GM23338 (cell line): Measurements from ENCODE around the gene ZNF526. TPM values are rescaled to one million over a fixed set of nuclear protein-coding genes. Genes with fewer than 3 reads are reported as not detected.

Experiments used
- ATAC-seq: fragments of 200-7000 bp; cut with Tn5 transposase; 3 replicates; pipeline ENCODE4 v1.9.1; 2020
- DNase-seq: peaks from one replicate; pipeline ENCODE4 v3.0.0-alpha.2; 2015; ENCODE audit warnings: low spot score
- H2AFZ ChIP-seq: fragments of 200-600 bp; sonication (generic); 2 replicates; pipeline ENCODE4 v1.8.0; 2016; ENCODE audit warnings: antibody characterized with exemption, mild to moderate bottlenecking, moderate library complexity
- H3F3A ChIP-seq: fragments of 200-600 bp; sonication (generic); replicated peaks from 2 replicates; pipeline ENCODE4 v1.8.0; 2017; ENCODE audit warnings: antibody characterized with exemption, mixed run types, low read depth
- H3K27ac ChIP-seq: fragments of 200-600 bp; sonication (generic); 2 replicates; pipeline ENCODE4 v1.6.1; 2016; ENCODE audit warnings: low read depth
- H3K27me3 ChIP-seq: fragments of 200-600 bp; sonication (generic); 2 replicates; pipeline ENCODE4 v1.8.0; 2016; ENCODE audit warnings: mild to moderate bottlenecking, mixed run types, moderate library complexity; ENCODE audit not compliant: insufficient read depth
- H3K36me3 ChIP-seq: fragments of 200-600 bp; sonication (generic); 2 replicates; pipeline ENCODE4 v1.8.0; 2016; ENCODE audit warnings: mild to moderate bottlenecking; ENCODE audit not compliant: insufficient read depth
- H3K4me1 ChIP-seq: fragments of 200-600 bp; sonication (generic); 2 replicates; pipeline ENCODE4 v1.8.0; 2016; ENCODE audit warnings: mild to moderate bottlenecking, moderate library complexity; ENCODE audit not compliant: insufficient read depth
- H3K4me2 ChIP-seq: fragments of 200-600 bp; sonication (generic); 2 replicates; pipeline ENCODE4 v1.7.1; 2017; ENCODE audit warnings: mixed run types
- H3K4me3 ChIP-seq: fragments of 200-600 bp; sonication (generic); 2 replicates; pipeline ENCODE4 v1.6.1; 2016; ENCODE audit warnings: mixed run types
- H3K79me2 ChIP-seq: fragments of 200-600 bp; sonication (generic); replicated peaks from 2 replicates; pipeline ENCODE4 v1.8.0; 2017; ENCODE audit warnings: mild to moderate bottlenecking; ENCODE audit not compliant: insufficient read depth
- H3K9me2 ChIP-seq: fragments of 200-600 bp; sonication (generic); 2 replicates; pipeline ENCODE4 v1.8.0; 2017; ENCODE audit not compliant: insufficient read depth
- H4K20me1 ChIP-seq: fragments of 200-600 bp; sonication (generic); replicated peaks from 2 replicates; pipeline ENCODE4 v1.8.0; 2017; ENCODE audit warnings: mild to moderate bottlenecking; ENCODE audit not compliant: insufficient read depth
- H3K27ac Mint-ChIP-seq: 2 replicates; pipeline ENCODE4 v1.8.0; 2020; ENCODE audit warnings: inconsistent platforms, mild to moderate bottlenecking, moderate library complexity, mixed read lengths
- H3K27me3 Mint-ChIP-seq: 3 replicates; pipeline ENCODE4 v1.8.0; 2022; ENCODE audit warnings: low read depth, mild to moderate bottlenecking, moderate library complexity, mixed read lengths, inconsistent platforms; ENCODE audit not compliant: insufficient read depth, poor library complexity
- H3K36me3 Mint-ChIP-seq: 3 replicates; pipeline ENCODE4 v1.8.0; 2021; ENCODE audit warnings: low read depth, mild to moderate bottlenecking, inconsistent platforms, moderate library complexity, mixed read lengths
- H3K4me1 Mint-ChIP-seq: 3 replicates; pipeline ENCODE4 v1.8.0; 2020; ENCODE audit warnings: mild to moderate bottlenecking, inconsistent platforms, mixed read lengths
- H3K4me3 Mint-ChIP-seq: 3 replicates; pipeline ENCODE4 v1.8.0; 2021; ENCODE audit warnings: moderate library complexity, mild to moderate bottlenecking, inconsistent platforms, mixed read lengths
- H3K9me3 Mint-ChIP-seq: 3 replicates; pipeline ENCODE4 v1.8.0; 2020; ENCODE audit warnings: moderate library complexity, mild to moderate bottlenecking, inconsistent platforms, mixed read lengths
- CREB1 ChIP-seq: fragments of 250-450 bp; sonication (Bioruptor Pico); IDR thresholded peaks from 2 replicates; pipeline ENCODE4 v1.5.0; 2020; ENCODE audit warnings: low read depth, mild to moderate bottlenecking, moderate library complexity
- CTCF ChIP-seq, 2 experiments: fragments of 200-600 bp in 1 of 2; sonication (generic) in 1 of 2; conservative IDR thresholded peaks; 2 replicates each; pipeline versions ENCODE4 v1.5.1 to v1.6.1; 2016 to 2017; ENCODE audit warnings: antibody characterized with exemption in 2 of 2, low read depth in 2 of 2, mild to moderate bottlenecking in 2 of 2, moderate library complexity in 1 of 2
- EZH2phosphoT487 ChIP-seq: fragments of 200-600 bp; sonication (generic); IDR thresholded peaks from one replicate; pipeline ENCODE4 v1.8.1; 2018; ENCODE audit warnings: antibody characterized with exemption; ENCODE audit not compliant: unreplicated experiment
- JUNB ChIP-seq: IDR thresholded peaks from one replicate; pipeline ENCODE4 v1.6.1; 2016; ENCODE audit warnings: antibody characterized with exemption; ENCODE audit not compliant: unreplicated experiment
- NANOG ChIP-seq: IDR thresholded peaks from 2 replicates; pipeline ENCODE4 v1.6.1; 2016; ENCODE audit warnings: antibody characterized with exemption, borderline replicate concordance
- STAT1 ChIP-seq: IDR thresholded peaks from one replicate; pipeline ENCODE4 v1.6.1; 2016; ENCODE audit warnings: antibody characterized with exemption; ENCODE audit not compliant: unreplicated experiment
- ZNF331 ChIP-seq: fragments of 250-450 bp; sonication (Bioruptor Pico); IDR thresholded peaks from 2 replicates; pipeline ENCODE4 v1.5.0; 2020; ENCODE audit warnings: low read depth, mild to moderate bottlenecking, moderate library complexity
- ZNF462 ChIP-seq: fragments of 250-450 bp; sonication (Bioruptor Pico); IDR thresholded peaks from 2 replicates; pipeline ENCODE4 v1.5.0; 2020; ENCODE audit warnings: mild to moderate bottlenecking, moderate library complexity
- polyA plus RNA-seq: library from polyadenylated mRNA; unstranded; fragments of >200 nt; fragmentation: Nextera tagmentation; extraction: Ambion mirVana; gene quantifications from 2 replicates; pipeline ENCODE4 v1.2.1, GENCODE V29; 2016
- total RNA-seq: library from RNA; depleted of rRNA; stranded (reverse); fragments of >200 nt; shearing (Covaris generic); gene quantifications from 2 replicates; pipeline ENCODE4 v1.2.3, GENCODE V29; 2014

ZNF526 gene
- total and polyA plus RNA-seq, 2 experiments from 2014 or later = 4.7 to 13.3 TPM

- Histone ChIP-seq H3K4me3 (no peak overlapping the region), H3K27ac (no peak overlapping the region), H4K20me1 (no peaks in the 10 kb centered on the region; the same call in 1 of the 2 replicates), H3F3A (no peaks in the 10 kb centered on the region), H3K9me2 (no peaks in the 10 kb centered on the region), H3K79me2 (no peaks in the 10 kb centered on the region), H3K36me3 (no peaks in the 10 kb centered on the region), H3K4me1 (no peaks in the 10 kb centered on the region), H3K4me2 (no peak overlapping the region), H2AFZ (no peak overlapping the region), H3K27me3 (no peaks in the 10 kb centered on the region)
- DNase-seq (no peak), ATAC-seq (no peak)
- H3K4me1 Mint-ChIP-seq = peaks cover 13% of the 10 kb centered on the region
- H3K9me3 Mint-ChIP-seq = peaks cover 13% of the 10 kb centered on the region
- H3K4me3 Mint-ChIP-seq = no peak overlapping the region
- no peak overlapping the region for H3K27ac Mint-ChIP-seq
- H3K36me3 Mint-ChIP-seq = peaks cover 8% of the 10 kb centered on the region
- peaks cover 3% of the 10 kb centered on the region for H3K27me3 Mint-ChIP-seq
- TF ChIP-seq ZNF462 (CRISPR knock-in tag) = no peak
Observed at GRCh38 chr19:42189133-42189532, 31.0 kb upstream of the ZNF526 start.

DNA sequence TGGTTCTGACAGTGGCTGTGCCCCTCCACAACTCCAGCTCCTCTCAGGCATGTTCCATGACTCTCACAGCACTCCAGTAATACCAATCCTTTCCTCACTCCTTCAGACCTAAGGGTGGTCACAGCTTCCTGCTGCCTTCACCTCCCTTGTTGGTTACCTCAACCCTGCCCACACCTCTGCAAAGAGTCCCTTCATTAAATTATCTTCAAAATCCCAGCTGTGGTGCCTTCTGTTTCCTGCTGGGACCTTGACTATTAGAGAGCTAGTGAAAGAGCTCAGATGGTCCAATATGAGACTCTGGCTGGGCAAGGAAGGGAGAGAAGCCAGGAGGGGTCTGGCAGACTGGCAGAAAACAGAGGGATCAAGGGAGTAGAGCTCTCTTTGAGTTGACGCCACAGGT, 28.8 kb upstream of the ZNF526 start:
- no peaks in the 10 kb centered on the region for H3K27me3 ChIP-seq
- peaks cover 7% of the 10 kb centered on the region for H3K27me3 Mint-ChIP-seq
- DNase-seq (no peak), ATAC-seq (no peak)
- no peaks in the 10 kb centered on the region for H3K9me2 ChIP-seq
- peaks cover 16% of the 10 kb centered on the region for H3K9me3 Mint-ChIP-seq
- peaks cover 8% of the 10 kb centered on the region; the same call in 2 of the 3 replicates for H3K4me1 Mint-ChIP-seq
- H3K4me3 Mint-ChIP-seq = no peak overlapping the region
- H3K36me3 Mint-ChIP-seq = peaks cover 16% of the 10 kb centered on the region
- no peak overlapping the region; the same call in 1 of the 2 replicates for H3K27ac Mint-ChIP-seq
- no peak overlapping the region for H2AFZ ChIP-seq
- H3K79me2 ChIP-seq = no peaks in the 10 kb centered on the region
- no peak overlapping the region for H3K4me3 ChIP-seq
- H3K4me2 ChIP-seq = no peak overlapping the region
- H3F3A ChIP-seq = no peaks in the 10 kb centered on the region
- H3K36me3 ChIP-seq = no peaks in the 10 kb centered on the region
- H3K4me1 ChIP-seq = no peaks in the 10 kb centered on the region
- no peaks in the 10 kb centered on the region; the same call in 1 of the 2 replicates for H4K20me1 ChIP-seq
- H3K27ac ChIP-seq = no peak overlapping the region
- TF ChIP-seq EZH2phosphoT487 = no peak
- no peak for TF ChIP-seq NANOG
- TF ChIP-seq STAT1 = no peak
- no peak for TF ChIP-seq CTCF (conservative IDR thresholded peaks at IDR 0.05; ENCODE audit: low read depth in 2 of 2)
- TF ChIP-seq JUNB = no peak
- TF ChIP-seq CREB1 (CRISPR knock-in tag) = no peak
- no peak for TF ChIP-seq ZNF331
